Memory B cell (primary cell): ENCODE results near the gene PLPP4.

ENCODE experiments used
- ATAC-seq: fragments of 150-1000 bp; cut with Tn5 transposase; 2 replicates; pipeline ENCODE4 v1.10.0; 2021; ENCODE audit warnings: low read depth, mild to moderate bottlenecking, moderate library complexity
- DNase-seq, 2 donors: peaks; one replicate each; pipeline ENCODE4 v3.0.0; 2022; ENCODE audit warnings: low spot score in 2 of 2
- H3K27ac Mint-ChIP-seq: one replicate; pipeline ENCODE4 v1.8.0; 2022; ENCODE audit warnings: mild to moderate bottlenecking, moderate library complexity, mixed read lengths
- H3K27me3 Mint-ChIP-seq: one replicate; pipeline ENCODE4 v1.8.0; 2022; ENCODE audit warnings: mixed read lengths
- H3K36me3 Mint-ChIP-seq: one replicate; pipeline ENCODE4 v1.8.0; 2022; ENCODE audit warnings: mild to moderate bottlenecking, mixed read lengths
- H3K4me1 Mint-ChIP-seq: one replicate; pipeline ENCODE4 v1.8.0; 2022; ENCODE audit warnings: mixed read lengths
- H3K4me3 Mint-ChIP-seq: one replicate; pipeline ENCODE4 v1.8.0; 2022; ENCODE audit warnings: mild to moderate bottlenecking, moderate library complexity, mixed read lengths
- H3K9me3 Mint-ChIP-seq: one replicate; pipeline ENCODE4 v1.8.0; 2022; ENCODE audit warnings: mixed read lengths

The PLPP4 gene

GRCh38 chr10:120613180-120613579 is 156.2 kb downstream of the PLPP4 start:
- DNase-seq (no peak), ATAC-seq (no peak)
- H3K36me3 Mint-ChIP-seq, result no peaks in the 10 kb centered on the region
- no peaks in the 10 kb centered on the region for H3K4me1 Mint-ChIP-seq
- peaks cover 3% of the 10 kb centered on the region for H3K9me3 Mint-ChIP-seq
- H3K27me3 Mint-ChIP-seq, result peaks cover 1% of the 10 kb centered on the region
- no peak overlapping the region for H3K27ac Mint-ChIP-seq
- no peak overlapping the region for H3K4me3 Mint-ChIP-seq

GRCh38 chr10:120614680-120615079 is 157.7 kb downstream of the PLPP4 start:
- H3K9me3 Mint-ChIP-seq, result peaks cover 3% of the 10 kb centered on the region
- H3K27ac Mint-ChIP-seq, result no peak overlapping the region
- ATAC-seq (no peak), DNase-seq (no peak)
- H3K36me3 Mint-ChIP-seq, result no peaks in the 10 kb centered on the region
- no peaks in the 10 kb centered on the region for H3K4me1 Mint-ChIP-seq
- H3K4me3 Mint-ChIP-seq, result no peak overlapping the region
- peaks cover 1% of the 10 kb centered on the region for H3K27me3 Mint-ChIP-seq

DNA sequence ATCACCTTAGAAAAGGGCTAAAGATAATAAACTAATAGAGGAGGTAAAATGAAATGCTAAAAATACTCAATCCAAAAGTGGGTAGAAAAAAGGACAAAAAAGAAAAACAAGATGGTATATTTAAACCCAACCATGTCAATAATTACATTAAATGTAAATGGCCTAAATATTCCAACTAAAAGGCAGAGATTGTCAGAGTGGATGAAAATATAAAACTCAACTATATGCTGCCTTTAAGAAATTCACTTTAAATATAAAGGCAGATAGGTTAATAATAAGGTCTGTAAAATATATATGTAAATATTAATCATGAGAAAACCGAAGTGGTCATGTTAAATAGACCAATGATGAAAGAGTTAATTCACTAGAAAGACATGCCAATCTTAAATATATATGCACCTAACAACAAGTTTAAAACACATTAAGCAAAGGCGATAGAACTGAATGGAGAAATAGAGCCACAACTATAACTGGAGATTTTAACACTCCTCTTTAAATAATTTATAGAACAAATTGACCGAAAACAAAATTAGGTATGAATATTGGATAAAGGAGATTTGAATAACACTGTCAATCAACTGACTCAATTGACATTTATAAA is 159.4 kb downstream of the PLPP4 start:
- Mint-ChIP-seq H3K27me3 (peaks cover 6% of the 10 kb centered on the region), H3K4me3 (no peak overlapping the region), H3K36me3 (no peaks in the 10 kb centered on the region), H3K9me3 (peaks cover 8% of the 10 kb centered on the region), H3K27ac (no peak overlapping the region), H3K4me1 (no peaks in the 10 kb centered on the region)
- DNase-seq (no peak), ATAC-seq (no peak)

- H3K36me3 Mint-ChIP-seq, result no peaks in the 10 kb centered on the region
- no peak overlapping the region for H3K27ac Mint-ChIP-seq
- ATAC-seq (no peak), DNase-seq (no peak)
- no peaks in the 10 kb centered on the region for H3K27me3 Mint-ChIP-seq
- no peak overlapping the region for H3K4me3 Mint-ChIP-seq
- no peaks in the 10 kb centered on the region for H3K4me1 Mint-ChIP-seq
- H3K9me3 Mint-ChIP-seq, result peaks cover 8% of the 10 kb centered on the region
Observed at GRCh38 chr10:120628197-120628596, 171.2 kb downstream of the PLPP4 start.

- Mint-ChIP-seq H3K4me3 (no peak overlapping the region), H3K9me3 (peaks cover 8% of the 10 kb centered on the region), H3K4me1 (no peaks in the 10 kb centered on the region), H3K27me3 (peaks cover 3% of the 10 kb centered on the region), H3K36me3 (no peaks in the 10 kb centered on the region), H3K27ac (no peak overlapping the region)
- ATAC-seq (no peak), DNase-seq (no peak)
Observed at GRCh38 chr10:120630266-120630665, 173.2 kb downstream of the PLPP4 start.

- ATAC-seq, result no peak
- DNase-seq, result no peak
Observed at GRCh38 chr10:120632047-120632446, 175.0 kb downstream of the PLPP4 start.

GRCh38 chr10:120632942-120633341 is 175.9 kb downstream of the PLPP4 start:
- Mint-ChIP-seq H3K4me3 (no peak overlapping the region), H3K36me3 (no peaks in the 10 kb centered on the region), H3K27me3 (peaks cover 7% of the 10 kb centered on the region), H3K27ac (no peak overlapping the region), H3K9me3 (peaks cover 8% of the 10 kb centered on the region), H3K4me1 (no peaks in the 10 kb centered on the region)
- no peak for ATAC-seq
- DNase-seq, result no peak

More at GRCh38 chr10:120632047-120632446, 175.0 kb downstream of the PLPP4 start:
- Mint-ChIP-seq H3K4me1 (no peaks in the 10 kb centered on the region), H3K27me3 (peaks cover 7% of the 10 kb centered on the region), H3K9me3 (peaks cover 8% of the 10 kb centered on the region), H3K36me3 (no peaks in the 10 kb centered on the region), H3K4me3 (no peak overlapping the region), H3K27ac (no peak overlapping the region)

GRCh38 chr10:120634659-120635058 is 177.6 kb downstream of the PLPP4 start:
- Mint-ChIP-seq H3K9me3 (peaks cover under 1% of the 10 kb centered on the region), H3K4me3 (no peak overlapping the region), H3K27me3 (peaks cover 7% of the 10 kb centered on the region), H3K4me1 (no peaks in the 10 kb centered on the region), H3K36me3 (no peaks in the 10 kb centered on the region), H3K27ac (no peak overlapping the region)
- DNase-seq (no peak), ATAC-seq (no peak)
